Esophagus (tissue), 2 donors: ENCODE data around the gene ETV6. TPM values are rescaled to one million over a fixed set of nuclear protein-coding genes. Genes with fewer than 3 reads are reported as not detected.

ENCODE experiments used
- H3K27ac ChIP-seq, 2 donors: one replicate each; pipeline ENCODE4 v1.5.1; 2013; ENCODE audit warnings: low read depth in 2 of 2, mild to moderate bottlenecking in 2 of 2, inconsistent platforms in 1 of 2, low read length in 1 of 2, moderate library complexity in 1 of 2
- H3K27me3 ChIP-seq, 2 donors: one replicate each; pipeline ENCODE4 v1.6.1; 2013; ENCODE audit warnings: low read length in 2 of 2, control low read depth in 1 of 2, mild to moderate bottlenecking in 1 of 2; ENCODE audit not compliant: insufficient read depth in 2 of 2, control insufficient read depth in 1 of 2
- H3K36me3 ChIP-seq, 2 donors: one replicate each; pipeline ENCODE4 v1.6.1; 2013; ENCODE audit warnings: low read length in 1 of 2; ENCODE audit not compliant: control insufficient read depth in 2 of 2, insufficient read depth in 2 of 2
- H3K4me1 ChIP-seq, 2 donors: one replicate each; pipeline ENCODE4 v1.6.1; 2013; ENCODE audit warnings: low read length in 1 of 2; ENCODE audit not compliant: control insufficient read depth in 2 of 2, insufficient read depth in 2 of 2
- H3K4me3 ChIP-seq, 2 donors: one replicate each; pipeline ENCODE4 v1.5.1; 2013; ENCODE audit warnings: low read length in 2 of 2, mild to moderate bottlenecking in 2 of 2, low read depth in 1 of 2, moderate library complexity in 1 of 2
- H3K9me3 ChIP-seq, 2 donors: one replicate each; pipeline ENCODE4 v1.6.1; 2013; ENCODE audit warnings: mild to moderate bottlenecking in 2 of 2, low read depth in 1 of 2, low read length in 1 of 2, moderate library complexity in 1 of 2; ENCODE audit not compliant: control insufficient read depth in 2 of 2, insufficient read depth in 1 of 2
- WGBS, 2 donors: extraction: QIAGEN DNeasy Blood & Tissue Kit; methylation state at CpG; one replicate each; pipeline ENCODE4 v1.1.7; 2013; 5-methylcytosine and 5-hydroxymethylcytosine counted together
- polyA plus RNA-seq, 2 donors: library from polyadenylated mRNA; stranded (reverse); fragments of 200-250 nt; gene quantifications; one replicate each; pipeline ENCODE4 v1.2.3, GENCODE V29; 2013
- donor health status: healthy with polysubstance abuse.
- donor health status: Bipolar disorder and iron deficiency.

ETV6 gene
- polyA plus RNA-seq, 2 donors, result 5.4 to 5.6 TPM

DNA sequence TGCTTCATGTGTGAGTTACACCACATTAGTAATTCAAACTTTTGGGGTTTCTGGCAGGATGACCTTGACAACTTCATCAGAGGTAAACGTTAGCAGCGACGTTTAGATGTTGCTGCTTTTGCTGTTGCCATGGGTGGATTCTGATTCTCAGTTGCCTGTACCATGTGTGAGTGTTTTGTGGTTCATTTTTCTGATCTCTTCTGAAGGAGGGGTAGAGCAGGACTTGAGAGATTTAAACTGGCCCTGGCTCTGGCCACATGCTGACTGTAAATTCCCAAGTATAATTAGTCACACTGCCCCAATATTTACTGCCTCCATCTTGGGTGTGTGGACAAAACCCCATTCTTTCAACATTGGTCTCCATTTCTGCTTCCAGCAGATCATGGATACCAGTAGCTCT is 110.4 kb downstream of the ETV6 start:
- H3K4me1 ChIP-seq, result peaks cover 0 to 8% of the 10 kb centered on the region in 2 donors
- WGBS, 2 donors, result 80 to 81% methylated on average over 3 of the region's 3 CpGs

DNA sequence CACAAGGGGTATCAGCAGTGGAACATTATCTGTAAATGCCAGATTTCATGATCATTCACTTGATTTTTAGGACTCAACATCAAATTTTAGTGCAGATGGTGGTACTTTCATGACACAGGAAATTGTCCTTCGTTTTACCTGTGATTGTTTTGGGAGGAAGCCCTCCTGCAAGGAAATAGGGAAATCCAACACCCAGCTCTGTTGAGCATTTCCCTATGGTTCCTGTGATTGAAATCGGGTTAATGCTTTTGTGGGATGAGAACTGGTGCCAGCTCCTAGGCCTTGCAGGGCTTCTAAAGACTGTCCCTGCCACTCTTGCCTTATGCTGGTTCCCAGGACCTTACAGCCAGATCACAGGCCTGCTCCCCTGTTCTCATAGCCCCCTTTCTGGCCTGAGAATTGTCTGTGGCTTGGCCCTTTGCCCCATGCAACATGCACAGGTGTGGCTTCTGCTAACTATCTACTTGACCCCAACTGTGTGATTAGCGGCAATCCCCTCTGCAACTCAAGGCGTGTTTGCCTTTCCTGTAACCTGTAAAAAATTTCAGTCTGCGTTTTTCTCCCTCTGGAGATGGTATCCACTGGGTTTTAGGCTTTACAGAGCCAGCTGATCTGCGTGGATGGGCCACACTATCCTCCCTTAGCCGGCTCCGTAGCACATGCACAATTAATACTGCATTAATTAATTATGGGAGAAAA is 112.5 kb downstream of the ETV6 start:
- peaks cover 0 to 7% of the 10 kb centered on the region in 2 donors for H3K4me1 ChIP-seq
- 63 to 64% methylated on average over 8 of the region's 8 CpGs for WGBS, 2 donors
- no peak overlapping the region for H3K4me3 ChIP-seq
- H3K27ac ChIP-seq, result peak overlapping the region; percentile 14 to 68
- H3K36me3 ChIP-seq, result peaks cover 0 to 6% of the 10 kb centered on the region in 2 donors
- H3K27me3 ChIP-seq, result no peaks in the 10 kb centered on the region
- no peaks in the 10 kb centered on the region for H3K9me3 ChIP-seq

More for the DNA sequence above, 110.4 kb downstream of the ETV6 start:
- Histone ChIP-seq H3K4me3 (no peak overlapping the region), H3K27ac (peak overlapping the region; percentile 33 to 47), H3K36me3 (peaks cover 0 to 6% of the 10 kb centered on the region in 2 donors), H3K9me3 (no peaks in the 10 kb centered on the region), H3K27me3 (no peaks in the 10 kb centered on the region)

- Histone ChIP-seq H3K36me3 (peaks cover 0 to 3% of the 10 kb centered on the region in 2 donors), H3K4me1 (peaks cover 0 to 4% of the 10 kb centered on the region in 2 donors), H3K4me3 (no peak overlapping the region), H3K27ac (peak overlapping the region; percentile 15 to 68), H3K27me3 (no peaks in the 10 kb centered on the region), H3K9me3 (no peaks in the 10 kb centered on the region)
- 73 to 75% methylated on average over 9 of the region's 9 CpGs for WGBS, 2 donors
Observed at GRCh38 chr12:11762723-11763326, 113.4 kb downstream of the ETV6 start.

DNA sequence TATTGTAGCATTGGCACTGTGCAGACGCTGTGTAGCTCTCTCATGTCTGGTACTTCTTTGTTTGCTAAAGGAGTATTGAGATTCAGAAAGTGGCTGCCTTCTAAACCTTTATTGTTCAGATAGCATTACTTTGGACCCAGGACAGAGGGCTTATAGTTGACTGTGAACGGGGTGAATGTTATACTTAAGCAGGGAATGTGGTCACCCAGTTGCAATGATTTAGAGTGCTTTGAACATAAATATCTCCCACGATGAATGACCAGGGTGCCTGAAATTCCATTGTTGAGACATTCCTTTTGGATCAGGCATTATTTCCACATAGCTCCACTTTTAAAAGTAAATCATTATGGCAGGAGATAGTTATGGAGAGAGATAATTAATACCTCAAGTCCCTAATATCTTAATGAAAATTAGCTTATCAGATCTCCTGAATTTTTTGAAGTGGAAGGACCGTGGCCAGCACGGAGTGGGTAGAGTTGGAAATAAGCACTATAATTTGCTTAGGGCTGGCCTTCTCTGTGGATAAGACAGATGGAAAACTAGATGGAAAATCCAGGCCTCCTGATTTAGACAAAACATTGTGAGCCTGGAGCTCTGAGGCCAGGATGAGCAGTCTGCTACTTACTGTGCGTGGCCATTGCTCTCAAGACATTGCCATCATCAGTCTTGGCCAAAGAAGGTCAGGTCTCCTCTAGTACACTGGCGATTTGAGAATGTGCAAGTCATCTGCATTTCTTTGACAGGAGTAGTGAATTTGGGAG is 114.5 kb downstream of the ETV6 start:
- Histone ChIP-seq H3K27ac (peak overlapping the region; percentile 29 to 58), H3K27me3 (no peaks in the 10 kb centered on the region), H3K4me1 (peaks cover 2 to 4% of the 10 kb centered on the region in 2 donors), H3K9me3 (no peaks in the 10 kb centered on the region), H3K4me3 (no peak overlapping the region), H3K36me3 (peaks cover 0 to 3% of the 10 kb centered on the region in 2 donors)
- WGBS, 2 donors, result 70 to 72% methylated on average over 7 of the region's 7 CpGs

DNA sequence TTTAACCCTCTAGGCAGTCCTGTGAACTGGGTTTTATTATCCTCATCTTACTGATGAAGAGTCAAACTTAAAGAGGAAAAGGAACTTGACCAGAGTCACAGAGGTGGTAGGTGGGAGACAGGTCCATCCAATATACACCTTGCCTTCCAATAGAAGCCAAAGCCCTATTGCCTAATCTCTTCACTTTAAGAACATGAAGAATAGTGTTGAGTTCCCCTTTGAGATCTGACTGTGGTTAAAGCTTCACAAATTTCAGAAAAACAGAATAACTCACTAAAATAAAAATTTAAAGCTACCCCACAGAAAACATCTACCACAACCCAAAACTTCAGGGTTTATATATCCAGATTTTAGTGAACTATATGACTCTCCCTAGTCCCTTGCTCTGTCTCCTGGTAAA is 115.4 kb downstream of the ETV6 start:
- Histone ChIP-seq H3K27me3 (no peaks in the 10 kb centered on the region), H3K9me3 (no peaks in the 10 kb centered on the region), H3K36me3 (peaks cover 0 to 3% of the 10 kb centered on the region in 2 donors), H3K4me3 (no peak overlapping the region), H3K4me1 (peaks cover 2 to 4% of the 10 kb centered on the region in 2 donors), H3K27ac (peak overlapping the region; percentile 24 to 72)

- Histone ChIP-seq H3K4me3 (no peak overlapping the region), H3K27me3 (no peaks in the 10 kb centered on the region), H3K27ac (peak overlapping the region; percentile 24 to 72), H3K36me3 (peaks cover 0 to 7% of the 10 kb centered on the region in 2 donors), H3K4me1 (peaks cover 2 to 4% of the 10 kb centered on the region in 2 donors), H3K9me3 (no peaks in the 10 kb centered on the region)
- WGBS, 2 donors, result 66 to 69% methylated on average over 2 of the region's 2 CpGs
Observed at GRCh38 chr12:11765421-11765816, 115.9 kb downstream of the ETV6 start.

DNA sequence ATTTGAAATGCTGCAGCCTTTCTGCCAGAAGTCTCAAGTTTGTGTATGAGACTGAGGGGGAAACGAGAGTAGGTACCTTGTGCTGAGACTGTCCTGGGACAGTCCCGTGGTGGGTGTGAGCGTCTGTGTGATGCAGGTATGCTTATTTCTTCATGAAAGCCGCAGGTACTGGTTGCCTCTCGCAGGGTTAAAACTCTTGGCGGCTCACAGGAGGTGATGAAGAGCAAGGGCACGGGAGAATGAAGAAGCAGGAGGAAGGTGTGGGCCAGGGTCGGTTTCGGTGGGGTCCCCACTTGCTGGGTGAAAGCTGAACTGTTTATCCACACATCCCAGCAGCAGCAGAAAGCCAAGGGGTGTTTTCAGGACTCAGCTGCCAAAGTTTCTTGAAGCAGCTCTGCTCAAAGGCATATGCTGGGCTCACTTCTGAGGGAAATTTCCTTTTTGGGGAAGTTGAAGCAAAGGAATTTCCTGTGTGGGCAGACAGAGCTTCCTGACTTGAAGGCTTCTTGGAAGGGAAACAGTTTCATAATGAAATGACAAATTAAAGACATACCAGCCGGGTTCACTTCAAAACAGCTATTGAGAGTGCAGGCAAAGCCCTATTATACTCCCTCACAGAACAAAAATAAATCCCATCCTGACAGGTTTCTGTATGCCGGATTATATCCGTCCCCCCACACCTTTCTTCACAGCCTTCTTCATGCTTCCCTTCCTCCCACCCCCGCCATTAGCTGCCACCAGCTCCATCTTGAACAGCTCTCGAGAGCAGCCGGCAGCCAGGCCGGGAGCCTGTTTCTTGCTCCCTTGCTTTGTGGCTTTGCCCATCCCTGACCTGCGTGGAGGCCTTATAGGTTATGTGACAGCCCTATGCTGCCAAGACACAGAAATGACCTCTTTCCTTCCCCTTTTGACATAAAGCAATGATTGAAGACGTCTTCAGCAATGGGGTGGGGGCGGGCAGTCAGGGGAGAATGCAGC is 116.6 kb downstream of the ETV6 start:
- Histone ChIP-seq H3K4me1 (peaks cover 2 to 4% of the 10 kb centered on the region in 2 donors), H3K9me3 (no peaks in the 10 kb centered on the region), H3K4me3 (no peak overlapping the region), H3K27ac (peak overlapping the region; percentile 79 to 80), H3K36me3 (peaks cover 0 to 7% of the 10 kb centered on the region in 2 donors), H3K27me3 (no peaks in the 10 kb centered on the region)
- 48 to 53% methylated on average over 19 of the region's 19 CpGs for WGBS, 2 donors

- peak overlapping the region; percentile 67 to 80 for H3K27ac ChIP-seq
- H3K27me3 ChIP-seq, result no peaks in the 10 kb centered on the region
- H3K9me3 ChIP-seq, result no peaks in the 10 kb centered on the region
- 77 to 79% methylated on average over 4 of the region's 4 CpGs for WGBS, 2 donors
- H3K36me3 ChIP-seq, result peaks cover 0 to 4% of the 10 kb centered on the region in 2 donors
- no peak overlapping the region for H3K4me3 ChIP-seq
- H3K4me1 ChIP-seq, result peaks cover 2% of the 10 kb centered on the region in 2 donors
Observed at GRCh38 chr12:11767029-11767724, 117.7 kb downstream of the ETV6 start.
